Sigmoid colon (tissue), 7 donors: ENCODE data around the gene NTRK3. TPM values are rescaled to one million over a fixed set of nuclear protein-coding genes. Genes with fewer than 3 reads are reported as not detected.

ENCODE experiments used
- DNase-seq: peaks from one replicate; pipeline ENCODE4 v3.0.0-alpha.2; 2019
- H3K27ac ChIP-seq, 4 donors: fragments of 200-600 bp; sonication (generic); one replicate each; pipeline ENCODE4 v1.5.1; 2016 to 2019; ENCODE audit warnings: mild to moderate bottlenecking in 1 of 4
- H3K27me3 ChIP-seq, 3 donors: fragments of 200-600 bp; sonication (generic); one replicate each; pipeline ENCODE4 v1.5.1; 2019; ENCODE audit warnings: mild to moderate bottlenecking in 1 of 3
- H3K36me3 ChIP-seq, 4 donors: fragments of 200-600 bp; sonication (generic); one replicate each; pipeline ENCODE4 v1.5.1; 2016 to 2019
- H3K4me1 ChIP-seq, 4 donors: fragments of 200-600 bp; sonication (generic); one replicate each; pipeline ENCODE4 v1.5.1; 2017 to 2019
- H3K4me3 ChIP-seq, 4 donors: fragments of 200-600 bp; sonication (generic); one replicate each; pipeline ENCODE4 v1.5.1; 2017 to 2019; ENCODE audit warnings: mild to moderate bottlenecking in 2 of 4, moderate library complexity in 1 of 4
- H3K9me3 ChIP-seq, 4 donors: fragments of 200-600 bp in 3 of 4; sonication (generic) in 3 of 4; one replicate each; pipeline versions ENCODE4 v1.5.1 to v1.6.1; 2013 to 2019
- EP300 ChIP-seq, 4 donors: sonication (generic); formaldehyde crosslinking; IDR thresholded peaks; one replicate each; pipeline ENCODE4 v1.6.1; 2017; ENCODE audit warnings: antibody characterized with exemption in 4 of 4
- POLR2A ChIP-seq, 2 donors: fragments of 450-650 bp; IDR thresholded peaks; one replicate each; pipeline ENCODE4 v1.6.1; 2016; ENCODE audit warnings: antibody characterized with exemption in 2 of 2, mild to moderate bottlenecking in 2 of 2, moderate library complexity in 2 of 2
- POLR2AphosphoS5 ChIP-seq, 4 donors: sonication (generic); formaldehyde crosslinking; IDR thresholded peaks; one replicate each; pipeline ENCODE4 v1.6.1; 2017; ENCODE audit warnings: antibody characterized with exemption in 4 of 4
- WGBS, 2 donors: extraction: QIAGEN DNeasy Blood & Tissue Kit; methylation state at CpG; one replicate each; pipeline ENCODE4 v1.1.7; 2013; 5-methylcytosine and 5-hydroxymethylcytosine counted together
- intact Hi-C: fragments of 100-400 bp; cut with DNase I; formaldehyde crosslinking; loops from one replicate; pipeline ENCODE4 v1.15.1; 2023
- polyA plus RNA-seq, 3 donors: library from polyadenylated mRNA; stranded (reverse); fragments of 200-250 nt; gene quantifications; one replicate each; pipeline ENCODE4 v1.2.3, GENCODE V29; 2013
- total RNA-seq, 4 donors: library from RNA; depleted of rRNA; stranded (reverse); fragments of >200 nt; gene quantifications; one replicate each; pipeline ENCODE4 v1.1.0, GENCODE V29; 2016
- TF ChIP-seq, protein P1 (sequence below), 4 experiments: fragments of 450-650 bp in 3 of 4; fragments of 200-600 bp in 1 of 4; IDR thresholded peaks; one replicate each; pipeline ENCODE4 v1.5.1; 2016 to 2019; ENCODE audit warnings: antibody characterized with exemption in 4 of 4, mild to moderate bottlenecking in 3 of 4, moderate library complexity in 2 of 4
- donor health status: healthy with polysubstance abuse.
- donor health status: Bipolar disorder and iron deficiency.
- donor health status: healthy.

Gene NTRK3
- total and polyA plus RNA-seq, 7 donors = 1.1 to 13.0 (median 3.6) TPM; not detected in 2

DNA sequence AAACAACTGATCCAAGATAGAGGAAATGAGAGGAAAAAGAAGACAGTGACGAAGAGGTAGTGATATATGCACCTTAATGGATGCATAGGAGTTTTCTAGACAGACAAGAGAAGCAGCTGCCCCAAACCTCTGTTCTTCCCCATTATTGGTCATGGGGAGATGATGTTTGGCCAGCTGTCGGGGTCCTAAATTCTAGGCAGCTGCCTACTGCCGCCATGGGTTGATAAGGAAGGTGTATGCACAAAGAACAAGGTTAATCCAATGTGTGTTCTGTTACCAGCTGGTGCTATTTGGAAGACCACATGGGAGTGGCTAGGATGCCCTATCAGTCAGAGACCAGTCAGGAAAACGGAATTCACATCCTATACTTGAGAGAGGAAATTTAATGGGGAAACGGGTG, 47.4 kb downstream of the NTRK3 start:
- no peak for DNase-seq
- TF ChIP-seq EP300 (IDR thresholded peaks at IDR 0.05) (no peak), POLR2A (IDR thresholded peaks at IDR 0.05) (no peak), POLR2AphosphoS5 (IDR thresholded peaks at IDR 0.05) (no peak)
- TF ChIP-seq, protein P1, sequence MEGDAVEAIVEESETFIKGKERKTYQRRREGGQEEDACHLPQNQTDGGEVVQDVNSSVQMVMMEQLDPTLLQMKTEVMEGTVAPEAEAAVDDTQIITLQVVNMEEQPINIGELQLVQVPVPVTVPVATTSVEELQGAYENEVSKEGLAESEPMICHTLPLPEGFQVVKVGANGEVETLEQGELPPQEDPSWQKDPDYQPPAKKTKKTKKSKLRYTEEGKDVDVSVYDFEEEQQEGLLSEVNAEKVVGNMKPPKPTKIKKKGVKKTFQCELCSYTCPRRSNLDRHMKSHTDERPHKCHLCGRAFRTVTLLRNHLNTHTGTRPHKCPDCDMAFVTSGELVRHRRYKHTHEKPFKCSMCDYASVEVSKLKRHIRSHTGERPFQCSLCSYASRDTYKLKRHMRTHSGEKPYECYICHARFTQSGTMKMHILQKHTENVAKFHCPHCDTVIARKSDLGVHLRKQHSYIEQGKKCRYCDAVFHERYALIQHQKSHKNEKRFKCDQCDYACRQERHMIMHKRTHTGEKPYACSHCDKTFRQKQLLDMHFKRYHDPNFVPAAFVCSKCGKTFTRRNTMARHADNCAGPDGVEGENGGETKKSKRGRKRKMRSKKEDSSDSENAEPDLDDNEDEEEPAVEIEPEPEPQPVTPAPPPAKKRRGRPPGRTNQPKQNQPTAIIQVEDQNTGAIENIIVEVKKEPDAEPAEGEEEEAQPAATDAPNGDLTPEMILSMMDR (IDR thresholded peaks at IDR 0.05) = no peak

DNA sequence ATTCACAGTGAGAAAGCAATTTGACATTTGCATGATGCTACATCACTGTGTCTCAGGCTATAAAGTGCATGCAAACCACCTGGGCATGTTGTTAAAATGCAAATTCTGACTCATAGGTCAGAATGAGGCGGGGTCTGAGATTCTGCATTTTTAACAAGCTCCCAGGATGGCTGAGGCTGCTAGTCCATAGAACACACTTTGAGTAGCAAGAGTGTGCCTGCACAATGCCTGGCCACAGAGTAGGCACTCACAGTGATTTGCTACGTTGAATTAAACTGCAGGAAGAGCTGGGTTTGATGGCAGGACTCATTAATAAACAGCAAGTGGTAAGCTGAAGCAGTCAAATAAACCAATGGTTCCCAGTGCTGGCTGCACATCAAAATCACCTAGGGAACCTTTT, 48.1 kb downstream of the NTRK3 start:
- no peak for DNase-seq
- WGBS, 2 donors = 24 to 59% methylated on average over 2 of the region's 2 CpGs
- H3K4me3 ChIP-seq = no peak overlapping the region
- no peak overlapping the region for H3K27ac ChIP-seq
- intact Hi-C loops = no loop called here
- H3K27me3 ChIP-seq = no peaks in the 10 kb centered on the region
- H3K4me1 ChIP-seq = no peaks in the 10 kb centered on the region
- H3K36me3 ChIP-seq = no peaks in the 10 kb centered on the region
- H3K9me3 ChIP-seq = no peaks in the 10 kb centered on the region
- TF ChIP-seq, protein P1 (IDR thresholded peaks at IDR 0.05) = no peak
- TF ChIP-seq POLR2A (IDR thresholded peaks at IDR 0.05) = no peak
- no peak for TF ChIP-seq EP300 (IDR thresholded peaks at IDR 0.05)
- no peak for TF ChIP-seq POLR2AphosphoS5 (IDR thresholded peaks at IDR 0.05)

More for the DNA sequence above, 47.4 kb downstream of the NTRK3 start:
- Histone ChIP-seq H3K4me1 (no peaks in the 10 kb centered on the region), H3K36me3 (no peaks in the 10 kb centered on the region), H3K9me3 (no peaks in the 10 kb centered on the region), H3K27ac (no peak overlapping the region), H3K4me3 (no peak overlapping the region), H3K27me3 (no peaks in the 10 kb centered on the region)
- 62 to 63% methylated on average over 5 of the region's 5 CpGs for WGBS, 2 donors
- intact Hi-C loops = no loop called here

DNA sequence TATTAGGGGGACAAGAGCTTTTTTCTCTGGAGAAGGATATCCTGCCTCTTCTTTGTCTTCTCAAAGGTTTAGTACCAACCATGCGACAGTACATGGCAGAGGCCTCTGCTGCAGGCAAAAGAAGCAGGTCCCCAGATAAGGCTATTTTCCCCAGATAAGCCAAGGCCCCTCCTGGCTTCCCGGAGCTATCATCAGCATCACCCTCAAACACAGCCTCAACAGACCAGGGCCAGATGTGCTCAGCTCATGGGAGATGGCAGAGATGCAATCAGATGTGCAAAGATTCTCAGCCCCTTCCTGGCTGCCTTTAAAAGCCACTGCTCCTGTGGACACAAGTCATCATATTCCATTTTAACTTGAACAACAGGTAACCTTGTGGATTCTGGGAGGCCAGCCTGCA, 49.0 kb downstream of the NTRK3 start:
- H3K27ac ChIP-seq = no peak overlapping the region
- DNase-seq = no peak
- H3K36me3 ChIP-seq = no peaks in the 10 kb centered on the region
- H3K27me3 ChIP-seq = no peaks in the 10 kb centered on the region
- intact Hi-C loops = no loop called here
- H3K4me3 ChIP-seq = no peak overlapping the region
- TF ChIP-seq, protein P1 (IDR thresholded peaks at IDR 0.05) = no peak
- no peak for TF ChIP-seq EP300 (IDR thresholded peaks at IDR 0.05)
- no peak for TF ChIP-seq POLR2AphosphoS5 (IDR thresholded peaks at IDR 0.05)
- no peak for TF ChIP-seq POLR2A (IDR thresholded peaks at IDR 0.05)
- WGBS, 2 donors = 74 to 85% methylated on average over 2 of the region's 2 CpGs
- no peaks in the 10 kb centered on the region for H3K9me3 ChIP-seq
- H3K4me1 ChIP-seq = no peaks in the 10 kb centered on the region

DNA sequence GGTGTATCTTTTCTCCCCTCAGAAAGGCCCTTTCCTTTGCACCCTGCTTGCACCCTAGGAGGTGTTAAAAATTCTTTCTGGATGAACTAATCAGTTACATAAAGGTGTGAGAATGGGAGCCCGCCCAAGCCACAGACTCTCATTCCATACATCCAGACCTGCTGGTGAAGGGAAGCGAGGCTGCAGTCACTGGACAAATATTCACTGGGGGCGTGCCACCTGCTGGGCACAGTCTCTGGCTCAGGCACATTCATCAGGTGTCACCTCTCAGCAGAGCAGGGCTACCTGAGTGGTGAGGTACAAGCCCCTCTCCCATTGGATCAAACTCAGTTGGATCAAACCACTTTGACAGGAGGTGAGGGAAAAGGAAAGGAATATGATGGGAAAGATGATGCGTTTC, 52.0 kb downstream of the NTRK3 start:
- no peak overlapping the region for H3K27ac ChIP-seq
- no peak for DNase-seq

More for the DNA sequence above, 52.0 kb downstream of the NTRK3 start:
- Histone ChIP-seq H3K4me3 (no peak overlapping the region), H3K36me3 (no peaks in the 10 kb centered on the region), H3K4me1 (no peaks in the 10 kb centered on the region), H3K9me3 (no peaks in the 10 kb centered on the region), H3K27me3 (no peaks in the 10 kb centered on the region)
- 60 to 81% methylated on average over 4 of the region's 4 CpGs for WGBS, 2 donors
- no peak for TF ChIP-seq POLR2AphosphoS5 (IDR thresholded peaks at IDR 0.05)
- no peak for TF ChIP-seq EP300 (IDR thresholded peaks at IDR 0.05)
- TF ChIP-seq, protein P1 (IDR thresholded peaks at IDR 0.05) = no peak
- no peak for TF ChIP-seq POLR2A (IDR thresholded peaks at IDR 0.05)
- intact Hi-C loops = no loop called here
